HEK293T (cell line): Measurements from ENCODE around the gene IL1RAPL1.

Experiments
- BHLHE40 ChIP-seq: fragments of 450-650 bp; IDR thresholded peaks from 2 replicates; pipeline ENCODE4 v1.6.1; 2016; ENCODE audit warnings: mild to moderate bottlenecking, moderate library complexity, borderline replicate concordance
- FOXK2 ChIP-seq: fragments of 450-650 bp; IDR thresholded peaks from 2 replicates; pipeline ENCODE4 v1.6.1; 2016; ENCODE audit warnings: mild to moderate bottlenecking
- TARDBP ChIP-seq: fragments of 450-650 bp; IDR thresholded peaks from 2 replicates; pipeline ENCODE4 v1.6.1; 2016

DNA sequence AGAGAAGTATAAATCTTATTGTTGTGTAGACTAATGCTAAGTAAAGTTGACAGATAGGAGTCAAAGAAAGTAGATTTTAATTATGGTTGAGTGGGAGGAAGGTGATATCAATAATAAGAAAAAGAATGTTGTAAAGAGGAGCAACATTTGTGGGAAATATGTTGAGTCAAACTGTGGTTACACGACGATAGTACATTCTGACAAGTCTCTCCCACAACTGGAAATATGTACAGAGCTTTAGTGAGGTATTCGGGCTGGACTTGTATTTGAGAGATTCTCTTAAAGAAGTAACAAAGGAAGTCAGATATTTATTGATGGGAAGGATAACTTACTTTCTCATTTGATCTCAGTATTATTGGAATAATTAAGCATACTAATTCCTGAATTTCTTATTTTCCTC lies 1102.8 kb downstream of the IL1RAPL1 start:
- TF ChIP-seq TARDBP, result no peak
- no peak for TF ChIP-seq FOXK2
- TF ChIP-seq BHLHE40, result no peak
